ENCODE data around the gene SLC28A3.

SLC28A3 gene

DNA sequence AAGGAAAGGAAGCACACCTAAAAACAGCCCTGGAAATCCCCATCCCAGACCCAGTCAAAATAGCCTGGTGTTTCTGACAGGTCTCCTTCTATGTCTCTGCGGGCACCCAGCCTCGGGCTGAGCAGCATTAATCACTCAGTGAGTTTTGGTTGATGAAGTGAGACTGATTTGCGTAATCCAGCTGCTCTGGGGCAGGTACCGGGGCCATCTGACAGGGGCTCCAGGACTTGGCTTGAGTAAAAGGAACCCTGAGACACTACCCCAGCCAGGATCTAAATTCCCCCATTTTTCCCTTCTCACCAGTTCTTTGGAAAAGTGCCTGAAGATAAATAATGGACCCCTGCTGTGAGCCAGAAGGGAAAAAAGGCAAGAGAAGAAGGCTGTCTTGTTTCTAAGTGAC is 596 bp downstream of the SLC28A3 start:
- no peak for ATAC-seq
- no peak for TF ChIP-seq ZNF70 (CRISPR knock-in tag; IDR thresholded peaks at IDR 0.05)
- no peak for TF ChIP-seq TOX (CRISPR knock-in tag; IDR thresholded peaks at IDR 0.05; ENCODE audit: borderline replicate concordance)
- TF ChIP-seq, protein P1, sequence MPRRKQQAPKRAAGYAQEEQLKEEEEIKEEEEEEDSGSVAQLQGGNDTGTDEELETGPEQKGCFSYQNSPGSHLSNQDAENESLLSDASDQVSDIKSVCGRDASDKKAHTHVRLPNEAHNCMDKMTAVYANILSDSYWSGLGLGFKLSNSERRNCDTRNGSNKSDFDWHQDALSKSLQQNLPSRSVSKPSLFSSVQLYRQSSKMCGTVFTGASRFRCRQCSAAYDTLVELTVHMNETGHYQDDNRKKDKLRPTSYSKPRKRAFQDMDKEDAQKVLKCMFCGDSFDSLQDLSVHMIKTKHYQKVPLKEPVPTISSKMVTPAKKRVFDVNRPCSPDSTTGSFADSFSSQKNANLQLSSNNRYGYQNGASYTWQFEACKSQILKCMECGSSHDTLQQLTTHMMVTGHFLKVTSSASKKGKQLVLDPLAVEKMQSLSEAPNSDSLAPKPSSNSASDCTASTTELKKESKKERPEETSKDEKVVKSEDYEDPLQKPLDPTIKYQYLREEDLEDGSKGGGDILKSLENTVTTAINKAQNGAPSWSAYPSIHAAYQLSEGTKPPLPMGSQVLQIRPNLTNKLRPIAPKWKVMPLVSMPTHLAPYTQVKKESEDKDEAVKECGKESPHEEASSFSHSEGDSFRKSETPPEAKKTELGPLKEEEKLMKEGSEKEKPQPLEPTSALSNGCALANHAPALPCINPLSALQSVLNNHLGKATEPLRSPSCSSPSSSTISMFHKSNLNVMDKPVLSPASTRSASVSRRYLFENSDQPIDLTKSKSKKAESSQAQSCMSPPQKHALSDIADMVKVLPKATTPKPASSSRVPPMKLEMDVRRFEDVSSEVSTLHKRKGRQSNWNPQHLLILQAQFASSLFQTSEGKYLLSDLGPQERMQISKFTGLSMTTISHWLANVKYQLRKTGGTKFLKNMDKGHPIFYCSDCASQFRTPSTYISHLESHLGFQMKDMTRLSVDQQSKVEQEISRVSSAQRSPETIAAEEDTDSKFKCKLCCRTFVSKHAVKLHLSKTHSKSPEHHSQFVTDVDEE (CRISPR knock-in tag; IDR thresholded peaks at IDR 0.05) = no peak
- no peak for TF ChIP-seq ARNTL (CRISPR knock-in tag; IDR thresholded peaks at IDR 0.05; ENCODE audit: borderline replicate concordance, low read depth)
- TF ChIP-seq CSDC2 (CRISPR knock-in tag; IDR thresholded peaks at IDR 0.05) = no peak
- TF ChIP-seq, protein P2, sequence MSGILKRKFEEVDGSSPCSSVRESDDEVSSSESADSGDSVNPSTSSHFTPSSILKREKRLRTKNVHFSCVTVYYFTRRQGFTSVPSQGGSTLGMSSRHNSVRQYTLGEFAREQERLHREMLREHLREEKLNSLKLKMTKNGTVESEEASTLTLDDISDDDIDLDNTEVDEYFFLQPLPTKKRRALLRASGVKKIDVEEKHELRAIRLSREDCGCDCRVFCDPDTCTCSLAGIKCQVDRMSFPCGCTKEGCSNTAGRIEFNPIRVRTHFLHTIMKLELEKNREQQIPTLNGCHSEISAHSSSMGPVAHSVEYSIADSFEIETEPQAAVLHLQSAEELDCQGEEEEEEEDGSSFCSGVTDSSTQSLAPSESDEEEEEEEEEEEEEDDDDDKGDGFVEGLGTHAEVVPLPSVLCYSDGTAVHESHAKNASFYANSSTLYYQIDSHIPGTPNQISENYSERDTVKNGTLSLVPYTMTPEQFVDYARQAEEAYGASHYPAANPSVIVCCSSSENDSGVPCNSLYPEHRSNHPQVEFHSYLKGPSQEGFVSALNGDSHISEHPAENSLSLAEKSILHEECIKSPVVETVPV (CRISPR knock-in tag; IDR thresholded peaks at IDR 0.05) = no peak
- no peak for TF ChIP-seq ZC3H10 (CRISPR knock-in tag; IDR thresholded peaks at IDR 0.05)
- TF ChIP-seq RARB (CRISPR knock-in tag; IDR thresholded peaks at IDR 0.05) = no peak
- TF ChIP-seq ZFP30 (CRISPR knock-in tag; IDR thresholded peaks at IDR 0.05) = no peak
- no peak for TF ChIP-seq ZNF565 (CRISPR knock-in tag; conservative IDR thresholded peaks at IDR 0.05; ENCODE audit: low read depth)
- TF ChIP-seq ZNF8 (CRISPR knock-in tag; IDR thresholded peaks at IDR 0.05) = no peak
- TF ChIP-seq BACH2 (CRISPR knock-in tag; IDR thresholded peaks at IDR 0.05; ENCODE audit: borderline replicate concordance) = no peak
- TF ChIP-seq OSR1 (CRISPR knock-in tag; IDR thresholded peaks at IDR 0.05) = no peak
- no peak for TF ChIP-seq SNAI2 (CRISPR knock-in tag; IDR thresholded peaks at IDR 0.05)
- no peak for TF ChIP-seq PPARA (CRISPR knock-in tag; IDR thresholded peaks at IDR 0.05; ENCODE audit: borderline replicate concordance)

DNA sequence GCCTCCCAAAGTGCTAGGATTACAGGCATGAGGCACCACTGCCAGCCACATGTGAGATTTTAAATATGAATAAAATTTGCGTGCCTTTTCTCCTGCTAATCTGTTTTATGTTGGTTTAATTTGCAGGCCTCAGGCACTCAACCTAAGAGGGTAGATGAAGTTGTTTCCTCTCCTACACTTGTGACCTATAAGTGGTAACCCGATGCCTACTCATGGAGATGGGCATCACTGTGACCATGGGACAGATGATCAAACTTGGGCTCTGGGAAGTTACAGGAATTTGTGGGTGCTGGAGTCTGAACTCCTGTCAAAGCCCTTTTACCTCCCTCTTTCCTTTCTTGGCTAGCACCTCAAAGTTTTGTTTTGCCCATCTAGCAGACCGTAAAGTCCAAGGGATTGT is 1.1 kb downstream of the SLC28A3 start:
- TF ChIP-seq TOX (CRISPR knock-in tag; IDR thresholded peaks at IDR 0.05; ENCODE audit: borderline replicate concordance) = no peak
- TF ChIP-seq, protein P3, sequence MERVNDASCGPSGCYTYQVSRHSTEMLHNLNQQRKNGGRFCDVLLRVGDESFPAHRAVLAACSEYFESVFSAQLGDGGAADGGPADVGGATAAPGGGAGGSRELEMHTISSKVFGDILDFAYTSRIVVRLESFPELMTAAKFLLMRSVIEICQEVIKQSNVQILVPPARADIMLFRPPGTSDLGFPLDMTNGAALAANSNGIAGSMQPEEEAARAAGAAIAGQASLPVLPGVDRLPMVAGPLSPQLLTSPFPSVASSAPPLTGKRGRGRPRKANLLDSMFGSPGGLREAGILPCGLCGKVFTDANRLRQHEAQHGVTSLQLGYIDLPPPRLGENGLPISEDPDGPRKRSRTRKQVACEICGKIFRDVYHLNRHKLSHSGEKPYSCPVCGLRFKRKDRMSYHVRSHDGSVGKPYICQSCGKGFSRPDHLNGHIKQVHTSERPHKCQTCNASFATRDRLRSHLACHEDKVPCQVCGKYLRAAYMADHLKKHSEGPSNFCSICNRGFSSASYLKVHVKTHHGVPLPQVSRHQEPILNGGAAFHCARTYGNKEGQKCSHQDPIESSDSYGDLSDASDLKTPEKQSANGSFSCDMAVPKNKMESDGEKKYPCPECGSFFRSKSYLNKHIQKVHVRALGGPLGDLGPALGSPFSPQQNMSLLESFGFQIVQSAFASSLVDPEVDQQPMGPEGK (CRISPR knock-in tag; IDR thresholded peaks at IDR 0.05; ENCODE audit: borderline replicate concordance) = no peak
- no peak for TF ChIP-seq SNAI2 (CRISPR knock-in tag; IDR thresholded peaks at IDR 0.05)
- TF ChIP-seq, protein P1 (CRISPR knock-in tag; IDR thresholded peaks at IDR 0.05) = no peak
- no peak for TF ChIP-seq ZC3H10 (CRISPR knock-in tag; IDR thresholded peaks at IDR 0.05)
- TF ChIP-seq, protein P4, sequence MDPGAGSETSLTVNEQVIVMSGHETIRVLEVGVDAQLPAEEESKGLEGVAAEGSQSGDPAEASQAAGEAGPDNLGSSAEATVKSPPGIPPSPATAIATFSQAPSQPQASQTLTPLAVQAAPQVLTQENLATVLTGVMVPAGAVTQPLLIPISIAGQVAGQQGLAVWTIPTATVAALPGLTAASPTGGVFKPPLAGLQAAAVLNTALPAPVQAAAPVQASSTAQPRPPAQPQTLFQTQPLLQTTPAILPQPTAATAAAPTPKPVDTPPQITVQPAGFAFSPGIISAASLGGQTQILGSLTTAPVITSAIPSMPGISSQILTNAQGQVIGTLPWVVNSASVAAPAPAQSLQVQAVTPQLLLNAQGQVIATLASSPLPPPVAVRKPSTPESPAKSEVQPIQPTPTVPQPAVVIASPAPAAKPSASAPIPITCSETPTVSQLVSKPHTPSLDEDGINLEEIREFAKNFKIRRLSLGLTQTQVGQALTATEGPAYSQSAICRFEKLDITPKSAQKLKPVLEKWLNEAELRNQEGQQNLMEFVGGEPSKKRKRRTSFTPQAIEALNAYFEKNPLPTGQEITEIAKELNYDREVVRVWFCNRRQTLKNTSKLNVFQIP (CRISPR knock-in tag; IDR thresholded peaks at IDR 0.05; ENCODE audit: borderline replicate concordance, low read depth) = no peak
- TF ChIP-seq, protein P5, sequence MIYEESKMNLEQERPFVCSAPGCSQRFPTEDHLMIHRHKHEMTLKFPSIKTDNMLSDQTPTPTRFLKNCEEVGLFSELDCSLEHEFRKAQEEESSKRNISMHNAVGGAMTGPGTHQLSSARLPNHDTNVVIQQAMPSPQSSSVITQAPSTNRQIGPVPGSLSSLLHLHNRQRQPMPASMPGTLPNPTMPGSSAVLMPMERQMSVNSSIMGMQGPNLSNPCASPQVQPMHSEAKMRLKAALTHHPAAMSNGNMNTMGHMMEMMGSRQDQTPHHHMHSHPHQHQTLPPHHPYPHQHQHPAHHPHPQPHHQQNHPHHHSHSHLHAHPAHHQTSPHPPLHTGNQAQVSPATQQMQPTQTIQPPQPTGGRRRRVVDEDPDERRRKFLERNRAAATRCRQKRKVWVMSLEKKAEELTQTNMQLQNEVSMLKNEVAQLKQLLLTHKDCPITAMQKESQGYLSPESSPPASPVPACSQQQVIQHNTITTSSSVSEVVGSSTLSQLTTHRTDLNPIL (CRISPR knock-in tag; IDR thresholded peaks at IDR 0.05; ENCODE audit: low read depth) = no peak
- TF ChIP-seq, protein P2 (CRISPR knock-in tag; IDR thresholded peaks at IDR 0.05) = no peak
- no peak for TF ChIP-seq OSR1 (CRISPR knock-in tag; IDR thresholded peaks at IDR 0.05)
- no peak for TF ChIP-seq GLIS3 (CRISPR knock-in tag; IDR thresholded peaks at IDR 0.05)
- TF ChIP-seq ZFP30 (CRISPR knock-in tag; IDR thresholded peaks at IDR 0.05) = no peak
- no peak for TF ChIP-seq ZNF8 (CRISPR knock-in tag; IDR thresholded peaks at IDR 0.05)
- TF ChIP-seq BACH2 (CRISPR knock-in tag; IDR thresholded peaks at IDR 0.05; ENCODE audit: borderline replicate concordance) = no peak
- no peak for TF ChIP-seq ESRRG (CRISPR knock-in tag; IDR thresholded peaks at IDR 0.05)
- TF ChIP-seq ZNF70 (CRISPR knock-in tag; IDR thresholded peaks at IDR 0.05) = no peak
- no peak for TF ChIP-seq TCF4 (CRISPR knock-in tag; IDR thresholded peaks at IDR 0.05; ENCODE audit: borderline replicate concordance)
- no peak for ATAC-seq
